GM12874 (cell line): ENCODE data around the gene CDKN1C.

Experiments used
- CTCF ChIP-seq: IDR thresholded peaks from 2 replicates; pipeline ENCODE4 v1.5.1; 2011; ENCODE audit warnings: low read depth, mild to moderate bottlenecking, control low read depth, low read length, moderate library complexity; ENCODE audit not compliant: insufficient read depth

Gene CDKN1C

GRCh38 chr11:2901854-2902783 lies 16.5 kb upstream of the CDKN1C start:
- no peak for TF ChIP-seq CTCF

- no peak for TF ChIP-seq CTCF
Observed at GRCh38 chr11:2901196-2901796, 15.7 kb upstream of the CDKN1C start.

GRCh38 chr11:2899080-2899783 lies 13.7 kb upstream of the CDKN1C start:
- no peak for TF ChIP-seq CTCF

GRCh38 chr11:2898366-2899079 lies 12.9 kb upstream of the CDKN1C start:
- TF ChIP-seq CTCF = no peak

- no peak for TF ChIP-seq CTCF
Observed at GRCh38 chr11:2897048-2897447, 11.5 kb upstream of the CDKN1C start.

GRCh38 chr11:2896047-2896446 lies 10.5 kb upstream of the CDKN1C start:
- TF ChIP-seq CTCF = no peak

- TF ChIP-seq CTCF = no peak
Observed at GRCh38 chr11:2893935-2894334, 8.4 kb upstream of the CDKN1C start.
